Ascending aorta (tissue), 2 donors: ENCODE measurements around the gene EXPH5. TPM values are rescaled to one million over a fixed set of nuclear protein-coding genes. Genes with fewer than 3 reads are reported as not detected.

Source experiments
- DNase-seq, 2 donors: peaks; one replicate each; pipeline ENCODE4 v3.0.0-alpha.2; 2019; ENCODE audit warnings: low spot score in 2 of 2
- H3K27ac ChIP-seq, 2 donors: fragments of 200-600 bp; sonication (generic); one replicate each; pipeline ENCODE4 v1.5.1; 2016 to 2017; ENCODE audit warnings: mild to moderate bottlenecking in 1 of 2
- H3K27me3 ChIP-seq: fragments of 200-600 bp; sonication (generic); one replicate; pipeline ENCODE4 v1.5.1; 2017
- H3K36me3 ChIP-seq, 2 donors: fragments of 200-600 bp; sonication (generic); one replicate each; pipeline ENCODE4 v1.5.1; 2016
- H3K4me1 ChIP-seq, 2 donors: fragments of 200-600 bp; sonication (generic); one replicate each; pipeline ENCODE4 v1.5.1; 2016 to 2017; ENCODE audit warnings: mild to moderate bottlenecking in 1 of 2
- H3K4me3 ChIP-seq, 2 donors: fragments of 200-600 bp; sonication (generic); one replicate each; pipeline ENCODE4 v1.5.1; 2016 to 2017; ENCODE audit warnings: mild to moderate bottlenecking in 1 of 2
- H3K9me3 ChIP-seq, 2 donors: fragments of 200-600 bp; sonication (generic); one replicate each; pipeline ENCODE4 v1.5.1; 2016
- intact Hi-C: fragments of 100-400 bp; cut with DNase I; formaldehyde crosslinking; loops from one replicate; pipeline ENCODE4 v1.15.1; 2023
- total RNA-seq: library from RNA; depleted of rRNA; stranded (reverse); fragments of >200 nt; gene quantifications from one replicate; pipeline ENCODE4 v1.1.0, GENCODE V29; 2016
- TF ChIP-seq, protein P1 (sequence below), 3 experiments: fragments of 200-600 bp in 2 of 3; fragments of 450-650 bp in 1 of 3; sonication (generic) in 2 of 3; IDR thresholded peaks; one replicate each; pipeline ENCODE4 v1.5.1; 2016 to 2019; ENCODE audit warnings: antibody characterized with exemption in 3 of 3, mild to moderate bottlenecking in 1 of 3, moderate library complexity in 1 of 3

EXPH5 gene
- total RNA-seq, 1 donor from 2014 or later, result 1.1 TPM

DNA sequence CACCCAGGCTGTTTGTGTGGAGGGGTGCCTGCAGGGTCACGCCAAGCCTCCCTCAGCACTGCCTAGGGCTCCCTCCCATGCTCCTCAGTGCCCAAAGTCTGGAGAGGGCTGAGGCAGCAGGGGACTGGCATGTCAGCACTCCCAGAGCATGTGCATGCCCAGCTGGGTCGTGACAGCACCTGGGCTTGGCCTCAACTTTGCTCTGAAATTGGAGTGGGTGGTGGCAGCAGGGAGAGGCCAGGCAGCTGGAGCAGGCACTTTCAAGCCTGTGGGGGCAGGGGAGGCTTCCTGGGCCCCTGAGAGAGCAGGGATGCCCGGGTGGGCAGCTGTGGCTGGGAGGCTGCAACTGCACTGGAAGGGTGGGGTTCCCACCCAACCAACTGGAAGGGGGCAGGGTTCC lies 35.7 kb upstream of the EXPH5 start:
- TF ChIP-seq, protein P1, sequence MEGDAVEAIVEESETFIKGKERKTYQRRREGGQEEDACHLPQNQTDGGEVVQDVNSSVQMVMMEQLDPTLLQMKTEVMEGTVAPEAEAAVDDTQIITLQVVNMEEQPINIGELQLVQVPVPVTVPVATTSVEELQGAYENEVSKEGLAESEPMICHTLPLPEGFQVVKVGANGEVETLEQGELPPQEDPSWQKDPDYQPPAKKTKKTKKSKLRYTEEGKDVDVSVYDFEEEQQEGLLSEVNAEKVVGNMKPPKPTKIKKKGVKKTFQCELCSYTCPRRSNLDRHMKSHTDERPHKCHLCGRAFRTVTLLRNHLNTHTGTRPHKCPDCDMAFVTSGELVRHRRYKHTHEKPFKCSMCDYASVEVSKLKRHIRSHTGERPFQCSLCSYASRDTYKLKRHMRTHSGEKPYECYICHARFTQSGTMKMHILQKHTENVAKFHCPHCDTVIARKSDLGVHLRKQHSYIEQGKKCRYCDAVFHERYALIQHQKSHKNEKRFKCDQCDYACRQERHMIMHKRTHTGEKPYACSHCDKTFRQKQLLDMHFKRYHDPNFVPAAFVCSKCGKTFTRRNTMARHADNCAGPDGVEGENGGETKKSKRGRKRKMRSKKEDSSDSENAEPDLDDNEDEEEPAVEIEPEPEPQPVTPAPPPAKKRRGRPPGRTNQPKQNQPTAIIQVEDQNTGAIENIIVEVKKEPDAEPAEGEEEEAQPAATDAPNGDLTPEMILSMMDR (IDR thresholded peaks at IDR 0.05), result no peak
- intact Hi-C loops, result no loop called here
- H3K36me3 ChIP-seq, result no peaks in the 10 kb centered on the region
- H3K27me3 ChIP-seq, result no peaks in the 10 kb centered on the region
- no peaks in the 10 kb centered on the region for H3K9me3 ChIP-seq
- H3K4me1 ChIP-seq, result no peaks in the 10 kb centered on the region
- H3K4me3 ChIP-seq, result no peak overlapping the region
- no peak for DNase-seq
- H3K27ac ChIP-seq, result no peak overlapping the region

DNA sequence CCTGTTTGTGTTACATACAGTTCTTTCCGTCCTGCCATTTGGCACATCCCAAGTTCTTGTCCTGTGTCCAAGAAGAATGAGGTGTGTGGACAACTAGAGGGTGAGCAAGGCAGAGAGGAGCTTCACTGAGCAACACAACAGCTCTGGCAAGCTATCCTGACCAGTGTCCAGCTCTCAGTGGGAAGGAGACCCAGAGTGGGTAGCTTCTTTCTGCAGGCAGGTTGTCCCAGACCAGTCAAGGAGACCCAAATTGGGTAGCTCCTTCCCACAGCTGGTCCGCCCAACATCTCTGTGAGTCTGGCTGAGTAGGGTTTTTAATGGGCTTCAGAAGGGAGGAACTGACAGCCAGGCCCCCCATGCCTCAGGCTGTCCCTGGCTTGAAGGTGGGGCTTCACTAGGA lies 35.2 kb upstream of the EXPH5 start:
- intact Hi-C loops, result no loop called here
- TF ChIP-seq, protein P1 (IDR thresholded peaks at IDR 0.05), result no peak
- no peak for DNase-seq
- H3K27me3 ChIP-seq, result no peaks in the 10 kb centered on the region
- no peak overlapping the region for H3K4me3 ChIP-seq
- H3K36me3 ChIP-seq, result no peaks in the 10 kb centered on the region
- no peaks in the 10 kb centered on the region for H3K9me3 ChIP-seq
- no peak overlapping the region for H3K27ac ChIP-seq
- no peaks in the 10 kb centered on the region for H3K4me1 ChIP-seq

DNA sequence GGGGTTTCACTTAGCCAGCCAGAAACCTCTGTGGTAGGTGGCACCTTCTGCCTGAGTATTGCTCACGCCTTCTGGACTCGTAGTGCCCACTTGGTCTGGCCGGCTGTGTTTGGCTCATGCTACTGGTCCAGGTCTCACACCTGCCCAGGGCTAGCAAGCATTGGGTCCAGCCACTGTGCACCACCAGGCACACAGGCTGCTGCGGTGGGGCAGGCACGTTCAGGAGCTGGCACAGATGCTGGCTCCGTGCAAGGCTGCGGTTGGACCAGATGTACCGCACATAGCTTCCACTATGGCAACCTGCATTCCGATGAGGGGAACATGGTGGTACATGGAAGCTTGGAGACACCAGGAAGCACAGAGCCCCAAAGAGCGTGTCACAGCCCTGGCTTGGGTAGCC lies 34.8 kb upstream of the EXPH5 start:
- H3K27me3 ChIP-seq, result no peaks in the 10 kb centered on the region

DNA sequence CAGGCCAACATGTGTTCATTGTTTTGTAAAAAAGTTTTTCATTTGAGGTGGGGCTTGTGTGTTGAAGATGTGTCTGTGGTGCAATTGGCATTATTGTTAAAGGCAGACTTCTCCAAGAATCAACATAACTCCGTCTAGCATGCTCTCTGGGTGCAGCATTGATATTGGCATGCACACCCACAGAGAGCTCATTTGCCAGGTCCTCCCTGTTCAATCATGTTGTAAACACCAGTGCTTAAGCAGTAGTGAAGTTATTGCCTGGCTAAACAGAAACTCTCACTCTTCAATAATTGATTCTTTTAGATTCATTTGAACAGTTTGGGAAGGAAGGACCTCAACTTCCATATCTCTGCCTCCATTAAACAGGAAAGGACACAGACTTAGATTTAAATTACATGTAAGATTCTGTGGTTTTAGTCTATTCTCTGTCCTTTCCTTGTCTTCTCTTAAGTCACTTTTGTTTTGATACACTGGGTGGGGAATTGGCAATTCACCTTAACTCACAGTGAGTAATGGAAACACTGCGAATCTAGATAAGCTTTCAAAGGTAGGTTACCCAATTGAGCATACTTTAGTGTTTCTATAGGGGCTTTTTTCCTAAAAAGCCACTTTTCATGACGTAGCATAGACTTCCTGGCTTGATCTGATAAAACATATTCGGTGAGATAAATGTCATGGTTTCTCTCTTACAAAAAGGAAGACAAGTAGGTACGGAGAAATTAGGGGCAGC lies 30.8 kb upstream of the EXPH5 start:
- Histone ChIP-seq H3K9me3 (no peaks in the 10 kb centered on the region), H3K4me3 (no peak overlapping the region), H3K27ac (no peak overlapping the region), H3K36me3 (no peaks in the 10 kb centered on the region), H3K27me3 (no peaks in the 10 kb centered on the region), H3K4me1 (no peaks in the 10 kb centered on the region)
- intact Hi-C loops, result no loop called here
- TF ChIP-seq, protein P1 (IDR thresholded peaks at IDR 0.05), result no peak
- no peak for DNase-seq

More for the DNA sequence above, 34.8 kb upstream of the EXPH5 start:
- H3K36me3 ChIP-seq, result no peaks in the 10 kb centered on the region
- DNase-seq, result no peak
- intact Hi-C loops, result no loop called here
- no peaks in the 10 kb centered on the region for H3K4me1 ChIP-seq
- no peak overlapping the region for H3K27ac ChIP-seq
- no peak overlapping the region for H3K4me3 ChIP-seq
- TF ChIP-seq, protein P1 (IDR thresholded peaks at IDR 0.05), result no peak
- no peaks in the 10 kb centered on the region for H3K9me3 ChIP-seq

DNA sequence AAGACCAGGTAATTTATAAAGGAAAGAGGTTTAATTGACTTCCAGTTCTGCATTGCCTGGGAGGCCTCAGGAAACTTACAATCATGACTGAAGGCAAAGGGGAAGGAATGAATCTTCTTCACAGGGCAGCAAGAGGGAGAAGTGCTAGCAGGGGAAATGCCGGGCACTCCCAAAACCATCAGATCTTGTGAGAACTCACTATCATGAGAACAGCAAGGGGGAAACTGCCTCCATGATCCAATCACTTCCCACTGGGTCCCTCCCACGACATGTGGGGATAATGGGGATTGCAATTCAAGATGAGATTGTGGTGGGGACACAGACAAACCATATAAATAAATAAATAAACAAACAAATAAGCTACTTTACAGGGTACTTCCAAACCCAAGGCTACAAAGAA lies 28.8 kb upstream of the EXPH5 start:
- Histone ChIP-seq H3K27ac (no peak overlapping the region), H3K4me1 (no peaks in the 10 kb centered on the region), H3K27me3 (no peaks in the 10 kb centered on the region), H3K36me3 (no peaks in the 10 kb centered on the region), H3K4me3 (no peak overlapping the region), H3K9me3 (no peaks in the 10 kb centered on the region)
- intact Hi-C loops, result no loop called here
- DNase-seq, result no peak
- TF ChIP-seq, protein P1 (IDR thresholded peaks at IDR 0.05), result no peak
